HEK293 (cell line): ENCODE data around the gene HTR3B.

ENCODE experiments used
- CTCF ChIA-PET: fragments of 350-600 bp; formaldehyde crosslinking; extraction: SDS; loops from one replicate; lab custom pipeline; 2021; ENCODE audit warnings: antibody characterized with exemption; lab: Yijun Ruan, JAX
- POLR2A ChIA-PET: fragments of 300-600 bp; formaldehyde crosslinking; extraction: SDS; loops from one replicate; lab custom pipeline; 2020; ENCODE audit warnings: antibody characterized with exemption, inconsistent platforms; lab: Yijun Ruan, JAX
- H3K27ac ChIP-seq: fragments of 200-500 bp; sonication (Bioruptor generic); 2 replicates; pipeline ENCODE4 v1.5.1; 2014; ENCODE audit warnings: low read depth, low read length, control low read depth, inconsistent platforms; ENCODE audit errors: extremely low read depth
- H3K36me3 ChIP-seq, 2 experiments: fragments of 200-500 bp in 1 of 2; sonication (Bioruptor generic) in 1 of 2; 1 replicate in 1 of 2; 2 replicates in 1 of 2; pipeline ENCODE4 v1.5.1; 2014 to 2017; ENCODE audit warnings: inconsistent platforms in 2 of 2, low read length in 2 of 2; ENCODE audit not compliant: control insufficient read depth in 2 of 2, insufficient read depth in 1 of 2
- H3K4me1 ChIP-seq: fragments of 200-500 bp; sonication (Bioruptor generic); 2 replicates; pipeline ENCODE4 v1.5.1; 2014; ENCODE audit warnings: mild to moderate bottlenecking, low read length, inconsistent platforms; ENCODE audit not compliant: control insufficient read depth, insufficient read depth
- H3K4me3 ChIP-seq: 2 replicates; pipeline ENCODE4 v1.5.1; 2011; ENCODE audit warnings: low read depth, mild to moderate bottlenecking, control low read depth, low read length, moderate library complexity
- H3K9me3 ChIP-seq: fragments of 200-500 bp; sonication (Bioruptor generic); 2 replicates; pipeline ENCODE4 v1.5.1; 2014; ENCODE audit warnings: low read depth, low read length, inconsistent platforms; ENCODE audit not compliant: control insufficient read depth, insufficient read depth
- FEZF1 ChIP-seq: fragments of 450-650 bp; formaldehyde crosslinking; IDR thresholded peaks from 2 replicates; pipeline ENCODE4 v1.5.1; 2016; ENCODE audit warnings: missing biosample characterization, missing genetic modification characterization
- HOXC10 ChIP-seq: sonication (generic); formaldehyde crosslinking; IDR thresholded peaks from 2 replicates; pipeline ENCODE4 v1.8.1; 2023; ENCODE audit warnings: mild to moderate bottlenecking, missing genetic modification reagents
- KLF1 ChIP-seq: fragments of 450-650 bp; formaldehyde crosslinking; IDR thresholded peaks from 2 replicates; pipeline ENCODE4 v1.5.1; 2016; ENCODE audit warnings: missing biosample characterization, missing genetic modification characterization
- KLF7 ChIP-seq: fragments of 450-650 bp; formaldehyde crosslinking; IDR thresholded peaks from 2 replicates; pipeline ENCODE4 v1.5.1; 2016; ENCODE audit warnings: missing biosample characterization, missing genetic modification characterization, borderline replicate concordance
- KLF9 ChIP-seq: fragments of 450-650 bp; formaldehyde crosslinking; IDR thresholded peaks from 2 replicates; pipeline ENCODE4 v1.5.1; 2016; ENCODE audit warnings: missing biosample characterization, missing genetic modification characterization, low read depth
- MEIS1 ChIP-seq: sonication (generic); formaldehyde crosslinking; IDR thresholded peaks from 2 replicates; pipeline ENCODE4 v1.8.1; 2022; ENCODE audit warnings: missing genetic modification reagents, mild to moderate bottlenecking, borderline replicate concordance
- REPIN1 ChIP-seq: fragments of 450-650 bp; formaldehyde crosslinking; IDR thresholded peaks from 2 replicates; pipeline ENCODE4 v1.5.1; 2017; ENCODE audit warnings: missing biosample characterization, missing genetic modification characterization, low read depth
- SALL2 ChIP-seq: fragments of 450-650 bp; formaldehyde crosslinking; IDR thresholded peaks from 2 replicates; pipeline ENCODE4 v1.5.0; 2017; ENCODE audit warnings: missing biosample characterization, mild to moderate bottlenecking, missing genetic modification characterization, borderline replicate concordance
- ZBTB11 ChIP-seq: fragments of 450-650 bp; formaldehyde crosslinking; conservative IDR thresholded peaks from 2 replicates; pipeline ENCODE4 v1.5.1; 2016; ENCODE audit warnings: low read depth, missing biosample characterization, missing genetic modification characterization
- ZFP69B ChIP-seq: fragments of 450-650 bp; formaldehyde crosslinking; IDR thresholded peaks from 2 replicates; pipeline ENCODE4 v1.5.1; 2016; ENCODE audit warnings: missing biosample characterization, missing genetic modification characterization
- ZNF112 ChIP-seq: fragments of 450-650 bp; formaldehyde crosslinking; IDR thresholded peaks from 2 replicates; pipeline ENCODE4 v1.5.0; 2017; ENCODE audit warnings: missing biosample characterization, missing genetic modification characterization
- ZNF146 ChIP-seq: fragments of 450-650 bp; formaldehyde crosslinking; IDR thresholded peaks from 2 replicates; pipeline ENCODE4 v1.5.1; 2016; ENCODE audit warnings: missing biosample characterization, missing genetic modification characterization
- ZNF211 ChIP-seq: fragments of 450-650 bp; formaldehyde crosslinking; IDR thresholded peaks from 2 replicates; pipeline ENCODE4 v1.5.1; 2016; ENCODE audit warnings: low read depth, missing biosample characterization, missing genetic modification characterization
- ZNF214 ChIP-seq: fragments of 450-650 bp; formaldehyde crosslinking; IDR thresholded peaks from 2 replicates; pipeline ENCODE4 v1.5.1; 2017; ENCODE audit warnings: missing biosample characterization, mild to moderate bottlenecking, missing genetic modification characterization, borderline replicate concordance
- ZNF274 ChIP-seq, 2 experiments: fragments of 200-500 bp in 1 of 2; fragments of 450-650 bp in 1 of 2; sonication (Bioruptor generic) in 1 of 2; formaldehyde crosslinking in 1 of 2; IDR thresholded peaks; 2 replicates each; pipeline versions ENCODE4 v1.5.1 to v1.6.1; 2014 to 2016; ENCODE audit warnings: borderline replicate concordance in 1 of 2, inconsistent platforms in 1 of 2, low read length in 1 of 2, missing biosample characterization in 1 of 2, missing genetic modification characterization in 1 of 2
- ZNF341 ChIP-seq: fragments of 450-650 bp; formaldehyde crosslinking; IDR thresholded peaks from 2 replicates; pipeline ENCODE4; 2016; ENCODE audit warnings: low read depth, missing biosample characterization, missing genetic modification characterization
- ZNF391 ChIP-seq: fragments of 450-650 bp; formaldehyde crosslinking; IDR thresholded peaks from 2 replicates; pipeline ENCODE4 v1.5.1; 2016; ENCODE audit warnings: low read depth, missing biosample characterization, missing genetic modification characterization, borderline replicate concordance
- ZNF449 ChIP-seq: fragments of 450-650 bp; formaldehyde crosslinking; IDR thresholded peaks from 2 replicates; pipeline ENCODE4 v1.5.1; 2017; ENCODE audit warnings: missing biosample characterization, mild to moderate bottlenecking, missing genetic modification characterization, moderate library complexity
- ZNF48 ChIP-seq: fragments of 450-650 bp; formaldehyde crosslinking; IDR thresholded peaks from 2 replicates; pipeline ENCODE4 v1.5.1; 2016; ENCODE audit warnings: missing biosample characterization, missing genetic modification characterization
- ZNF596 ChIP-seq: fragments of 450-650 bp; IDR thresholded peaks from 2 replicates; pipeline ENCODE4 v1.5.0; 2018; ENCODE audit warnings: missing biosample characterization, mild to moderate bottlenecking, missing genetic modification characterization, moderate library complexity
- ZNF843 ChIP-seq: fragments of 450-650 bp; formaldehyde crosslinking; IDR thresholded peaks from 2 replicates; pipeline ENCODE4 v1.5.1; 2016; ENCODE audit warnings: missing biosample characterization, missing genetic modification characterization
- ZSCAN23 ChIP-seq: fragments of 450-650 bp; formaldehyde crosslinking; IDR thresholded peaks from 2 replicates; pipeline ENCODE4 v1.5.1; 2016; ENCODE audit warnings: missing biosample characterization, missing genetic modification characterization

The HTR3B gene

GRCh38 chr11:113986351-113987140 is 82.0 kb downstream of the HTR3B start:
- POLR2A ChIA-PET, result no interaction called here
- Histone ChIP-seq H3K36me3 (no peaks in the 10 kb centered on the region), H3K27ac (no peak overlapping the region), H3K4me1 (no peaks in the 10 kb centered on the region), H3K4me3 (no peak overlapping the region), H3K9me3 (no peaks in the 10 kb centered on the region)
- TF ChIP-seq ZNF274 (IDR thresholded peaks at IDR 0.05; ENCODE audit: low read length) (no peak), ZNF274 (tag by site-specific recombination; IDR thresholded peaks at IDR 0.05; ENCODE audit: borderline replicate concordance) (no peak), ZSCAN23 (tag by site-specific recombination) (no peak), MEIS1 (CRISPR knock-in tag) (no peak), REPIN1 (no peak), KLF9 (tag by site-specific recombination) (no peak), ZNF391 (tag by site-specific recombination) (no peak), ZNF112 (tag by site-specific recombination) (no peak), FEZF1 (tag by site-specific recombination) (no peak), ZNF341 (no peak), ZNF596 (tag by site-specific recombination) (no peak), ZNF48 (tag by site-specific recombination) (no peak), ZNF146 (tag by site-specific recombination) (no peak), ZNF214 (tag by site-specific recombination) (no peak), ZBTB11 (tag by site-specific recombination) (no peak), ZNF449 (tag by site-specific recombination) (no peak), KLF1 (no peak), SALL2 (tag by site-specific recombination) (no peak), ZFP69B (tag by site-specific recombination) (no peak), ZNF843 (no peak), ZNF211 (tag by site-specific recombination) (no peak)
- CTCF ChIA-PET, result interaction anchor here (0.6 to 2.0 kb wide), 3 partner anchors 8 to 276 kb away, joined by 4 to 15 read pairs (median 5); no protein-coding TSS in a partner anchor

- H3K27ac ChIP-seq, result no peak overlapping the region
- H3K9me3 ChIP-seq, result no peaks in the 10 kb centered on the region
- no peak overlapping the region for H3K4me3 ChIP-seq
- no peaks in the 10 kb centered on the region for H3K4me1 ChIP-seq
- POLR2A ChIA-PET, result no interaction called here
- TF ChIP-seq ZNF449 (tag by site-specific recombination) (no peak), SALL2 (tag by site-specific recombination) (no peak), ZNF391 (tag by site-specific recombination) (no peak), HOXC10 (CRISPR knock-in tag) (no peak), KLF7 (tag by site-specific recombination) (no peak)
- TF ChIP-seq, all 188 proteins: peak for 0
- H3K36me3 ChIP-seq, result no peaks in the 10 kb centered on the region
- CTCF ChIA-PET, result interaction anchor here (0.7 to 16.0 kb wide), 2 partner anchors 93 to 272 kb away, joined by 3 to 392 read pairs; no protein-coding TSS in a partner anchor
Measured at GRCh38 chr11:113989381-113989780, 84.8 kb downstream of the HTR3B start.
